22Rv1 (cell line): ENCODE data around the gene GZMH.
"Not testable (repeated sequence)": the region's sequence is repeated elsewhere in the genome, so short reads cannot be mapped to it uniquely, and the experiment has no call there.

Experiments used
- CTCF ChIP-seq: fragments of 450-650 bp; IDR thresholded peaks from 2 replicates; pipeline ENCODE4 v1.5.1; 2017; ENCODE audit warnings: mild to moderate bottlenecking
- ZFX ChIP-seq: fragments of 450-650 bp; IDR thresholded peaks from 2 replicates; pipeline ENCODE4 v1.6.1; 2017; ENCODE audit warnings: antibody characterized with exemption, borderline replicate concordance

GRCh38 chr14:24591004-24591403 is 18.5 kb downstream of the GZMH start:
- not testable (repeated sequence) for TF ChIP-seq CTCF, ZFX
